Occipital lobe (tissue), 2 donors: ENCODE data around the gene DCDC2B. TPM values are rescaled to one million over a fixed set of nuclear protein-coding genes. Genes with fewer than 3 reads are reported as not detected.
A peak's percentile ranks its signal among the peaks of the same experiment; 100 is the strongest.

Experiments used
- DNase-seq: peaks from one replicate; lab custom pipeline; 2025; lab: John Stamatoyannopoulos, UW
- total RNA-seq: library from RNA; depleted of rRNA; stranded (reverse); fragments of >200 nt; gene quantifications from one replicate; pipeline ENCODE4 v1.2.3, GENCODE V29; 2014

The DCDC2B gene
- total RNA-seq, 1 donor from 2014 or later: not detected

GRCh38 chr1:32195972-32196823 lies 12.7 kb upstream of the DCDC2B start:
- no peak for DNase-seq

- no peak for DNase-seq
These were observed 11.8 kb upstream of the DCDC2B start for GRCh38 chr1:32197074-32197473.

- DNase-seq: no peak
These were observed 11.1 kb upstream of the DCDC2B start for GRCh38 chr1:32197837-32198236.

- DNase-seq: no peak
These were observed 10.4 kb upstream of the DCDC2B start for GRCh38 chr1:32198237-32199042.

- DNase-seq: no peak
These were observed 9.7 kb upstream of the DCDC2B start for GRCh38 chr1:32199043-32199716.

GRCh38 chr1:32199717-32200072 lies 9.2 kb upstream of the DCDC2B start:
- peak; percentile 24 for DNase-seq

GRCh38 chr1:32200226-32201010 lies 8.5 kb upstream of the DCDC2B start, which contains the start of gene CCDC28B:
Gene CCDC28B, plus strand, starts transcription at chr1:32200595. Its CDS starts 1,341 bp downstream, at chr1:32201936.
- DNase-seq: peak; percentile 62

GRCh38 chr1:32201011-32201855 lies 7.7 kb upstream of the DCDC2B start:
- no peak for DNase-seq

- no peak for DNase-seq
These were observed 3.9 kb upstream of the DCDC2B start for GRCh38 chr1:32204943-32205361.

- peak; percentile 81 for DNase-seq
These were observed 3.2 kb upstream of the DCDC2B start, which contains the start of gene IQCC for GRCh38 chr1:32205401-32206370. Gene IQCC, plus strand, starts transcription at chr1:32205671. Its CDS starts 11 bp downstream, at chr1:32205682.

- no peak for DNase-seq
These were observed 420 bp upstream of the DCDC2B start for GRCh38 chr1:32208469-32208868.

GRCh38 chr1:32215629-32216480 lies 7.0 kb downstream of the DCDC2B start:
- peak; percentile 15 for DNase-seq

- DNase-seq: no peak
These were observed 7.7 kb downstream of the DCDC2B start for GRCh38 chr1:32216566-32216965.

GRCh38 chr1:32219022-32219421 lies 10.1 kb downstream of the DCDC2B start:
- DNase-seq: no peak

GRCh38 chr1:32220746-32221580 lies 12.1 kb downstream of the DCDC2B start:
- no peak for DNase-seq

- no peak for DNase-seq
These were observed 12.7 kb downstream of the DCDC2B start for GRCh38 chr1:32221581-32221979.
